Measurements from ENCODE around the gene NCKAP1. TPM values are rescaled to one million over a fixed set of nuclear protein-coding genes. Genes with fewer than 3 reads are reported as not detected.
A peak's percentile ranks its signal among the peaks of the same experiment; 100 is the strongest.

NCKAP1 gene
- total RNA-seq, 4 donors from 2014 or later: 94.5 to 146 (median 116) TPM

GRCh38 chr2:183040604-183041003, 2.3 kb upstream of the NCKAP1 start:
- DNase-seq (ENCODE audit: low spot score in 2 of 2): no peak
- TF ChIP-seq POLR2AphosphoS5 (IDR thresholded peaks at IDR 0.05): no peak
- TF ChIP-seq, protein P1, sequence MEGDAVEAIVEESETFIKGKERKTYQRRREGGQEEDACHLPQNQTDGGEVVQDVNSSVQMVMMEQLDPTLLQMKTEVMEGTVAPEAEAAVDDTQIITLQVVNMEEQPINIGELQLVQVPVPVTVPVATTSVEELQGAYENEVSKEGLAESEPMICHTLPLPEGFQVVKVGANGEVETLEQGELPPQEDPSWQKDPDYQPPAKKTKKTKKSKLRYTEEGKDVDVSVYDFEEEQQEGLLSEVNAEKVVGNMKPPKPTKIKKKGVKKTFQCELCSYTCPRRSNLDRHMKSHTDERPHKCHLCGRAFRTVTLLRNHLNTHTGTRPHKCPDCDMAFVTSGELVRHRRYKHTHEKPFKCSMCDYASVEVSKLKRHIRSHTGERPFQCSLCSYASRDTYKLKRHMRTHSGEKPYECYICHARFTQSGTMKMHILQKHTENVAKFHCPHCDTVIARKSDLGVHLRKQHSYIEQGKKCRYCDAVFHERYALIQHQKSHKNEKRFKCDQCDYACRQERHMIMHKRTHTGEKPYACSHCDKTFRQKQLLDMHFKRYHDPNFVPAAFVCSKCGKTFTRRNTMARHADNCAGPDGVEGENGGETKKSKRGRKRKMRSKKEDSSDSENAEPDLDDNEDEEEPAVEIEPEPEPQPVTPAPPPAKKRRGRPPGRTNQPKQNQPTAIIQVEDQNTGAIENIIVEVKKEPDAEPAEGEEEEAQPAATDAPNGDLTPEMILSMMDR (IDR thresholded peaks at IDR 0.05): no peak
- TF ChIP-seq POLR2A (IDR thresholded peaks at IDR 0.05): no peak
- TF ChIP-seq EP300 (IDR thresholded peaks at IDR 0.05): no peak
- H3K4me1 ChIP-seq: peaks cover 23% of the 10 kb centered on the region
- no peak overlapping the region for H3K4me3 ChIP-seq
- H3K36me3 ChIP-seq: no peaks in the 10 kb centered on the region
- WGBS: 94% methylated on average over 2 of the region's 2 CpGs
- no peaks in the 10 kb centered on the region for H3K27me3 ChIP-seq
- no peaks in the 10 kb centered on the region for H3K9me3 ChIP-seq
- no peak overlapping the region for H3K27ac ChIP-seq

DNA sequence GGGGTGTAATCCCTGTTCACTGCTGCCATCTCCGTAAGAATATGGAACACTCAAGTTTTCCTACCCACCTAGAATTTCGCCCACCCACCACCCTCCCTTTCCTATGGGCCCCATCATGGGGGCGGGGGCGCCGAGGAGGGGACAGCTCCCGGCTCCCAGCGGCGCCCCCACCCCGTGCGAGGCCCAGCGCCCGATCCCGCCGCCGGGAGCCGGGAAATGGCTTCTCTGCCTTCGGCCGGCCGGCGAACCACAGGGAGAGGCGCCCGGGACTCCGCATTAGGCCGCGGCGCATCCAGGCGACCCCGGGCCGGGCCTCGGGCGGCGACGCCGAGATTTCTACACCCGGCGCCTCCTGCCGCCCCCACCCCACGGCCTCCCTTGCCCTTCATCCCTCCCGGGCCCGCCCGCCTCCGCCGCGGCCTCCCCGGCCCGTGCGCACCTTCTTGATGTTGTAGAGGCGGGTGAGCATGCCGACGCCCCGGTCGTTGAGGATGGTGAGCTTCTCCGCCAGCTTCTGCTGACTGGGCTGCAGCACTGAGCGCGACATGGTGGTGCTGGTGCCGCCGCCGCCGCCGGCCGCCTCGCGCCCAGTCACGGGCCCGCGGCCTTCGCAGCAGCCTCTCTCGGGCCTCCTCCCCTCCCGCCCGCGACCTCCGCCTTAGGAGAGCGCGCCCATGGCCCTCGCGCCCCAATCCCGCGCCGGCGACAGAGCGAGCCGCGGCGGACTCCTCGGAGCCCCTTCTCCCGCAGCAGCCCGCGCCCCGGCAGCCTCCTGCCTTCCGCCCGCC, 510 bp downstream of the NCKAP1 start:
- TF ChIP-seq POLR2A (IDR thresholded peaks at IDR 0.05): no peak
- TF ChIP-seq EP300 (IDR thresholded peaks at IDR 0.05): no peak
- no peak for TF ChIP-seq POLR2AphosphoS5 (IDR thresholded peaks at IDR 0.05)
- under 1% methylated on average over 8 of the region's 91 CpGs for WGBS
- H3K4me3 ChIP-seq: peak overlapping the region; percentile 88

GRCh38 chr2:183037074-183037552, 1.1 kb downstream of the NCKAP1 start:
- H3K27me3 ChIP-seq: no peaks in the 10 kb centered on the region
- WGBS: 4% methylated on average over 4 of the region's 4 CpGs
- peak overlapping the region; percentile 98 for H3K27ac ChIP-seq
- H3K36me3 ChIP-seq: no peaks in the 10 kb centered on the region
- H3K4me3 ChIP-seq: peak overlapping the region; percentile 88
- peaks cover 56% of the 10 kb centered on the region for H3K4me1 ChIP-seq
- DNase-seq (ENCODE audit: low spot score in 2 of 2): no peak
- TF ChIP-seq EP300 (IDR thresholded peaks at IDR 0.05) (no peak), POLR2AphosphoS5 (IDR thresholded peaks at IDR 0.05) (no peak)
- TF ChIP-seq, protein P1 (IDR thresholded peaks at IDR 0.05): no peak
- no peaks in the 10 kb centered on the region for H3K9me3 ChIP-seq

More for the DNA sequence above, 510 bp downstream of the NCKAP1 start:
- no peaks in the 10 kb centered on the region for H3K9me3 ChIP-seq
- peak overlapping the region; percentile 98 for H3K27ac ChIP-seq
- H3K4me1 ChIP-seq: peaks cover 51% of the 10 kb centered on the region
- no peaks in the 10 kb centered on the region for H3K27me3 ChIP-seq
- DNase-seq (ENCODE audit: low spot score in 2 of 2): peak; percentile 75 to 80
- no peaks in the 10 kb centered on the region for H3K36me3 ChIP-seq

DNA sequence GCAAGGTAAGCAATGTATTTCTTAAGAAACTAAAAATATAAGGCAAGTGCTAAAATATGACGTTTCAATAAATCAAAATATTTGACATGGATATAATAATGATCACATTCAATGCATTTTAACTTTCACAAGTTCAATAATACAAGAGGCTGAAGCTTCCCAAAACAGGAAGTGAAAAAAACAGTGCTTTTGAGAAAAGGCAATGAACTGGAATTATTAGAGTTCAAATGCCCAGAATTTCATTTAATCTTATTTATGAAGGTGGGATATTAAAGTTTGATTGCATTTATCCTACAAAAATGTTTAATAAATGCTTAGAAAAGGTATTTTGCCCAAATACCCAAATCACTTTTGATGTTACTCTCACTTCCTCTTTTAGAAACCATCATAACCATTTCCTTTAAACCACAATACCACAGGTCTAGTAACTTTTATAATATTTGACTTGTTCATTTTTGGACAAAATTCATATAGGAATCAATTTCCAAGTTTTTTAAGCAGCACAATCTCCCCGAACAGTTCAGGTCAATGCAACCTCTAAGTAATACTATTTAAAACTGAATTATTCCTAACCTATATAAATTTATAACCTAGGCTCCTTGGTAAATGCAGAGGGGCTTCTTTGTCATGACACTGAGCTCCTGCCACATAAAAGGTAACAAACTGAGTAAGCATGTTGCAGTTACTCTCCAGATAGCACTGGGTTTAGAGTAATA, 2.1 kb downstream of the NCKAP1 start:
- TF ChIP-seq EP300 (IDR thresholded peaks at IDR 0.05) (no peak), POLR2AphosphoS5 (IDR thresholded peaks at IDR 0.05) (no peak), POLR2A (IDR thresholded peaks at IDR 0.05) (no peak)
- TF ChIP-seq, protein P1 (IDR thresholded peaks at IDR 0.05): no peak
- Histone ChIP-seq H3K27ac (peak overlapping the region; percentile 98), H3K27me3 (no peaks in the 10 kb centered on the region), H3K4me1 (peaks cover 66% of the 10 kb centered on the region), H3K36me3 (no peaks in the 10 kb centered on the region), H3K9me3 (no peaks in the 10 kb centered on the region), H3K4me3 (peak overlapping the region; percentile 88)
- WGBS: 26% methylated on average over 2 of the region's 2 CpGs
- no peak for DNase-seq (ENCODE audit: low spot score in 2 of 2)

DNA sequence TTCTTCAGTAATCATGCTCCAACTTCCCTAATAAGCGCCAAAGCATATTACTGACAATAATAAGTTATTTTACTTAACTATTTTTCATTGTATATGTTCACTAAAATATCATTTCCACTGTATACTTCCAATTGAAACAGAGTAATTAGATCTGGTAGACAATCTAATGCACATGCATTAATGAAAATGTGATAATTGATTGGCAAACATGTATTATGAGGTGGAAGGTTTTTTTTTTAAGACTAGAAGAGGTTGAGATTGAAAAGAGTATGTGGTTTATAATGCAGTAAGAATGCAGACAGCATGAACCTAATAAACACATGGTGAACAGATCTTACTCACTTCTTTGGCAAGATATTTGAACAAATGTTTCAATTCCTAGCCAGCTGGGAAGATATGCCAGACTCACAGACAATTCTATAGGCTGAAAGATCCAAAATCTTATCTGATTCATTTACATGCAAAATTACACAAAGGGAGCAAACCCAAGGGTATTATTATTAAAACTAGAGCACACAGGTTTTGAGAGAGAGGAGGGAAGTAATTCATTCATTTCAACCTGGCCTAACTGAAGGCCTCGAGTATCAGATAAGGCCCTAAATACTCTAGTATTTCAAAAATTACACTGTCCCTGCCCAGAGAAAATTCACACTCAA, 2.8 kb downstream of the NCKAP1 start:
- Histone ChIP-seq H3K4me1 (peaks cover 73% of the 10 kb centered on the region), H3K9me3 (no peaks in the 10 kb centered on the region), H3K27me3 (no peaks in the 10 kb centered on the region), H3K4me3 (peak overlapping the region; percentile 88), H3K36me3 (no peaks in the 10 kb centered on the region), H3K27ac (peak overlapping the region; percentile 34)
- DNase-seq (ENCODE audit: low spot score in 2 of 2): no peak
- WGBS: 31% methylated on average over 2 of the region's 2 CpGs
- TF ChIP-seq POLR2A (IDR thresholded peaks at IDR 0.05) (no peak), EP300 (IDR thresholded peaks at IDR 0.05) (no peak), POLR2AphosphoS5 (IDR thresholded peaks at IDR 0.05) (no peak)
- TF ChIP-seq, protein P1 (IDR thresholded peaks at IDR 0.05): no peak

Measured in suprapubic skin (tissue), 4 donors.